ENCODE measurements around the gene SPAG8. TPM values are rescaled to one million over a fixed set of nuclear protein-coding genes. Genes with fewer than 3 reads are reported as not detected.

The SPAG8 gene
- total RNA-seq, 2 experiments from 2014 or later = 1.8 to 2.5 TPM

- Mint-ChIP-seq H3K27me3 (no peaks in the 10 kb centered on the region), H3K4me3 (no peak overlapping the region), H3K36me3 (ENCODE audit: low read depth) (no peaks in the 10 kb centered on the region), H3K9me3 (no peaks in the 10 kb centered on the region), H3K4me1 (peaks cover 26% of the 10 kb centered on the region), H3K27ac (peak overlapping the region; percentile 32)
- POLR2A ChIA-PET = no interaction called here
- CTCF ChIA-PET = no interaction called here
- DNase-seq = no peak
Measured at GRCh38 chr9:35793461-35793860, 18.6 kb downstream of the SPAG8 start.

DNA sequence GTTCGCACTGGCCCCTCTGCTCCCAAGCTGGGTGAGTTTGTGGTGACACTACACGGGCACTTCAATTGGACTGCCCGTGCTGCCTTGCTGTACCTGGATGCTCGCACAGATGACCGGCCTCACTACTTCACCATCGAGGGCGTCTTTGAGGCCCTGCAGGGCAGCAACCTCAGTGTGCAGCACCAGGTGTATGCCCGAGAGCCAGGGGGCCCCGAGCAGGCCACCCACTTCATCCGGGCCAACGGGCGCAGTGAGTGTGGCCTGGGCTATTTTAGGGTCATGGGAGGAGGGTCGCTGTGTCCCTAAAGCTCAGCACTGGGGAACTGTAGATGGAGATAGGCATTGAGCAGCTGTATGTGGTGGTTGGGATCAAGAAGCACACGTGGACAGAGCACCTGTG, 19.2 kb downstream of the SPAG8 start:
- no peak for DNase-seq
- peaks cover 23% of the 10 kb centered on the region for H3K4me1 Mint-ChIP-seq
- H3K4me3 Mint-ChIP-seq = no peak overlapping the region
- POLR2A ChIA-PET = interaction anchor here (0.6 kb wide), 1 partner anchor 98 kb away, joined by 3 read pairs; no protein-coding TSS in a partner anchor
- H3K9me3 Mint-ChIP-seq = no peaks in the 10 kb centered on the region
- no peaks in the 10 kb centered on the region for H3K27me3 Mint-ChIP-seq
- H3K27ac Mint-ChIP-seq = no peak overlapping the region
- no peaks in the 10 kb centered on the region for H3K36me3 Mint-ChIP-seq (ENCODE audit: low read depth)
- CTCF ChIA-PET = interaction anchor here (1.7 kb wide), 1 partner anchor 21 kb away, joined by 5 read pairs; the partner anchor contains the start of gene HINT2

- ChIA-PET CTCF (interaction anchor here (1.7 kb wide), 1 partner anchor 22 kb away, joined by 5 read pairs; the partner anchor contains the start of gene HINT2), POLR2A (interaction anchor here (0.6 kb wide), 1 partner anchor 97 kb away, joined by 3 read pairs; no protein-coding TSS in a partner anchor)
- no peaks in the 10 kb centered on the region for H3K9me3 Mint-ChIP-seq
- no peak overlapping the region for H3K4me3 Mint-ChIP-seq
- no peak for DNase-seq
- peaks cover 20% of the 10 kb centered on the region for H3K4me1 Mint-ChIP-seq
- H3K27ac Mint-ChIP-seq = no peak overlapping the region
- H3K36me3 Mint-ChIP-seq (ENCODE audit: low read depth) = no peaks in the 10 kb centered on the region
- no peaks in the 10 kb centered on the region for H3K27me3 Mint-ChIP-seq
Measured at GRCh38 chr9:35792024-35792813, 19.8 kb downstream of the SPAG8 start.

DNA sequence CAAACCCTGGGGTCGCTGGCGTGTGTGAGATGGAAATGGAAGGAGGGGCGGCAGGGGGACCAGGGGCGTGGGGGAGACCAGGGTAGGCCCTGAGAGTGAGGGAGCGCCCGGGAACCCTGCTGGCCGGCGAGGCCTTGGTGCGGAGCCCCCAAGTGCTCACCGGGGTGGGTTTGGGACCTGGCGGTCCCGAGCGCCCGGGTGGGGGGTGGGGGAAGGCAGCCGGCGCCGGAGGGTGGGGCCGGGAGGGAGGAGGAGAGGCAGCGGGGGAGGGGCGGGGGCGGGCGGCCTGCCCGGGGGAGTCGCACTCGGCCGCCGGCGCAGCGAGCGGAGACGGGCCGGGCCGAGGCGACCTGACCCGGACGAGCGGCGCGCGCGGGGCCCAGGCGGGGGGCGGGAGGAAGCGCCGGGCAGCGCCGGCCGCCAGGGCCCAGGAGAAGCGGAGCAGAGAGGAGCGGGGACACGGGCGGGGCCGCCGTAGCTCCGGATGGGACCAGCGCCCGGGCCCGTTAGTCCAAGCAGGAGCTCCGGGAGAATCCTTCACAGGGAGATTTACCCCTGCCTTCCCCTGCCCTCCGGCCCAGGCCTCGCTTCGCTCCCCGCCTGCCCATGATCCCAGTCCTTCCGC, 20.7 kb downstream of the SPAG8 start, which contains the start of gene NPR2:
NPR2 (plus strand) TSS at position 295 of the 625 bp plus-strand sequence. CDS start 818 bp downstream, outside the sequence.
- CTCF ChIA-PET = interaction anchor here (1.7 kb wide), 1 partner anchor 23 kb away, joined by 5 read pairs; the partner anchor contains the start of gene HINT2
- H3K36me3 Mint-ChIP-seq (ENCODE audit: low read depth) = no peaks in the 10 kb centered on the region
- POLR2A ChIA-PET = no interaction called here
- no peak within 1 kb of the TSS for H3K27ac Mint-ChIP-seq
- peaks cover 16% of the 10 kb centered on the region for H3K4me1 Mint-ChIP-seq
- H3K27me3 Mint-ChIP-seq = no peaks in the 10 kb centered on the region
- H3K9me3 Mint-ChIP-seq = no peaks in the 10 kb centered on the region
- H3K4me3 Mint-ChIP-seq = no peak within 1 kb of the TSS
- DNase-seq = no peak

DNA sequence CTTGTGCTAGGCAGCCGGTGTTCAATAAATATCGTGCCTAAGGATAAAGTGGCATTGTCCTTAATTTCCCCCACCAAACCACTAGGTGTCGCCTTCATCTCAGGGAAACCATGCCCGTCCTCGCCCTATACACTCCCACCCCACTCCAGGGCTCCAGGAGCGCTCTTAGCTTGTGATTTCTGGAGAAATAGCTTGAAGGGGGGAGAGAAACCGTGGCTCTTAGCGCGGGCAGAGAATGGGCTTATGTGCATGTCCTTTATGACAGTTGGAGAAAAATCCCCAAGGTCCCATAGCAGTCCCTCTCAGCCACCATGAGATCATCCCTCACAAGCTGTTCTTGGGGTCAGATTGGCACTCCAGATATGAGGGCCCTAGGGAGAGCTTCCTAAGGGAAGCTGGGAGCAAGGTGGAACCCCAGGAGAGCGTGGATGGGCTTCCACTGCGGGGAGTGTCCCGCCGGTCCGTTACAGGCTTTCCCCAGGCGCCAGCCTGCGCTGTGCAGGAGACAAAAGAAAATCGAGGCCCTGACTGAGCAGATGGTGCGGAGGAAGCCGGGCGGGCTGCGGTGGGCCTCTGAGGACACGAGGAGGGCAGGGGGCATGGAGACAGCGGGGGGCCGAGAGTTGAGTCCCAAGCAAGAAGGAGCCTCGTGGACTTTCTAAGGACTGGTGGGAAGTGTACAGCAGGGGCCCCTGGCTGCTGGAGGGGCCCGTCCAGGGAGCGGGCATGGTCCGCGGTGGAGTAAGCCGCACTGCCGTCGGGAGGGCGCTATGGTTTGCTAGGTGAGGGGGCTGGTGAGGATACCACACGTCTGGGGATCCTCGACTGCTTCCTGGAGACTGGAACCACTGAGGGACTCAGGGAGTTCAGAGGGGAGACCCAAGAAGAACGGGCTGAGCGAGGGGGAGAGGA, 21.4 kb downstream of the SPAG8 start:
- peaks cover 16% of the 10 kb centered on the region for H3K4me1 Mint-ChIP-seq
- DNase-seq = peak; percentile 75
- no peaks in the 10 kb centered on the region for H3K9me3 Mint-ChIP-seq
- no peak overlapping the region for H3K4me3 Mint-ChIP-seq
- H3K27me3 Mint-ChIP-seq = no peaks in the 10 kb centered on the region
- CTCF ChIA-PET = interaction anchor here (0.5 to 1.9 kb wide), 25 partner anchors 9 to 1787 kb away, joined by 3 to 10 read pairs (median 4); partner anchors contain the start of genes ARHGEF39, GBA2, RGP1 and SPAG8
- H3K36me3 Mint-ChIP-seq (ENCODE audit: low read depth) = no peaks in the 10 kb centered on the region
- POLR2A ChIA-PET = no interaction called here
- H3K27ac Mint-ChIP-seq = no peak overlapping the region

- Mint-ChIP-seq H3K9me3 (no peaks in the 10 kb centered on the region), H3K36me3 (ENCODE audit: low read depth) (no peaks in the 10 kb centered on the region), H3K27me3 (no peaks in the 10 kb centered on the region), H3K4me3 (no peak overlapping the region), H3K27ac (no peak overlapping the region), H3K4me1 (peaks cover 13% of the 10 kb centered on the region)
- DNase-seq = no peak
- CTCF ChIA-PET = interaction anchor here (0.6 to 1.9 kb wide), 22 partner anchors 8 to 1787 kb away, joined by 3 to 10 read pairs (median 4); partner anchors contain the start of genes ARHGEF39 and SPAG8
- POLR2A ChIA-PET = no interaction called here
Measured at GRCh38 chr9:35790025-35790384, 22.1 kb downstream of the SPAG8 start.

GRCh38 chr9:35789541-35789940, 22.5 kb downstream of the SPAG8 start:
- Mint-ChIP-seq H3K9me3 (no peaks in the 10 kb centered on the region), H3K36me3 (ENCODE audit: low read depth) (no peaks in the 10 kb centered on the region), H3K27ac (no peak overlapping the region), H3K4me3 (no peak overlapping the region), H3K4me1 (peaks cover 12% of the 10 kb centered on the region), H3K27me3 (no peaks in the 10 kb centered on the region)
- ChIA-PET POLR2A (no interaction called here), CTCF (interaction anchor here (0.8 to 1.9 kb wide), 20 partner anchors 7 to 176 kb away, joined by 3 to 10 read pairs (median 4); partner anchors contain the start of genes FAM221B, SPAG8 and TMEM8B)
- DNase-seq = no peak

DNA sequence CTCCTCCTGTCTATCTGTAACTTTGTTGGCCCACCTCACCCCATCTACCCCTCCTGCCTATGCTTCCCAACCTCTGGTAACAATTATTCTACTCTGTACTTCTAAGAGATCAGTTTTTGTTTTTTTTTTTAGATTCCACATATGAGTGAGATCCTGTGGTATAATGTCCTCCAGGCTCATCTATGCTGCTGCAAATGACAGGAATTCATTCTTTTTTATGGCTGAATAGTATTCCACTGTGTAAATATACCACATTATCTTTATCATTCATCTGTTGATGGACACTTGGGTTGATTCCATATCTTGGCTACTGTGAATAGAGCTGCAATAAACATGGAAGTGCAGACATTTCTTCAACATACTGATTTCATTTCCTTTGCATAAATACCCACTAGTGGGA, 28.6 kb downstream of the SPAG8 start:
- ChIA-PET POLR2A (no interaction called here), CTCF (interaction anchor here (0.6 kb wide), 1 partner anchor 1046 kb away, joined by 3 read pairs; no protein-coding TSS in a partner anchor)
- H3K27me3 Mint-ChIP-seq = no peaks in the 10 kb centered on the region
- H3K9me3 Mint-ChIP-seq = no peaks in the 10 kb centered on the region
- no peaks in the 10 kb centered on the region for H3K4me1 Mint-ChIP-seq
- H3K36me3 Mint-ChIP-seq (ENCODE audit: low read depth) = peaks cover 10% of the 10 kb centered on the region
- H3K4me3 Mint-ChIP-seq = no peak overlapping the region
- H3K27ac Mint-ChIP-seq = no peak overlapping the region
- no peak for DNase-seq

DNA sequence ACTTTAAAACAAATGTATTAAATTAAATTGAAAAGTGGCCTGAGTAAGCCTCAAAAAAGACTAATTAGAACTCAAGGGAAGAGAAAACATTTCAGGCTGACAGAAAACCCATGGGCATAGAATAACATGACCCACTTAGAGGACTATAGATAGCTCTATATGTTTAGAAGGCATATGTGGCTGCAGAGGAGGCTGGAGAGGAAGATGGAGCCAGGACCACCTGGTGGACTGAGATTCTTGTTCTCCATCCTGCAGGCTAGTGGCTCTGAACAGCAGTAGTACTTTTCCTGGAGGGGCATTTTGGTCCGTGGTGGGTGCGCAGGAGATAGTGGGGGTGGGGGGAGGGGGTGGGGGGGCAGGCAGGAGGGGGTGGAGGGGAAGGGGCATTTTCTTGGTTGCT, 31.0 kb downstream of the SPAG8 start:
- Mint-ChIP-seq H3K4me1 (no peaks in the 10 kb centered on the region), H3K27me3 (no peaks in the 10 kb centered on the region), H3K36me3 (ENCODE audit: low read depth) (peaks cover 12% of the 10 kb centered on the region), H3K4me3 (no peak overlapping the region), H3K9me3 (no peaks in the 10 kb centered on the region), H3K27ac (no peak overlapping the region)
- no peak for DNase-seq
- ChIA-PET CTCF (interaction anchor here (0.6 kb wide), 1 partner anchor 18 kb away, joined by 3 read pairs; no protein-coding TSS in a partner anchor), POLR2A (no interaction called here)

DNA sequence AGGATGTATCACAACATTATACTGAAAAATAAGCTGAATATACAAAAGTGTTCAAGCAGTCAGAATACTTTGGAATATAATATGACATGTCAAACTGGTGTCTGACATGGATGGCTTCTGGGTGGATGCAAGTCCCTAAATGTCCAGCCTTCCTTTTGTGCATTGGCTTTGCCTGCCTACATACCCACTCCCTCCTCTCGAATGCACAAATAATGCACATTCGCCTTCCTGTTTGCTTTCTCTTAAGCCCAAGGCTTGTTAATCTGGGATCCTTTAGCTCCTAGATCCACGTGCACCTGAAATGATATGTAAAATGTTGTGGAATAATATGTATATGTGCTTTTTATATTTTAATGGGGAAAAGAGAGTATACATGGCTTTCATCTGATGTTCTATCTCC, 33.6 kb downstream of the SPAG8 start:
- CTCF ChIA-PET = interaction anchor here (1.4 to 1.6 kb wide), 3 partner anchors 12 to 29 kb away, joined by 3 to 6 read pairs (median 3); no protein-coding TSS in a partner anchor

DNA sequence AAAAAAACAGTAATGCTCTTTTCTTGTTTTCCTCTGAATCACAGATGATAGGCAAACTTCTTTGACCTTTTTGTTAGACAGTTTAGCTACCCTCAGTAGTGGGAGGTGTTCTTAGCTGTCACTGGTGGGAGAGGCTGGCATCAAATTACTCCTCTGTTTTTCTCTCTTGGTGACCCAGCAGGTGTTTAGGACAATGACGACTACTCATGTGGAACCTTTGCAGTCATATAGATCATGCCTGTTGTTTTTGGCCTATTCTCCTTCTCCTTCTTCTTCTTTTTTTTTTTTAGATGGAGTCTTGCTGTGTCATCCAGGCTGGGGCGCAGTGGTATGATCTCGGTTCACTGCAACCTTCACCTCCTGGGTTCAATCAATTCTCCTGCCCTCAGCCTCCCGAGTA, 36.0 kb downstream of the SPAG8 start:
- H3K36me3 Mint-ChIP-seq (ENCODE audit: low read depth) = peaks cover 2% of the 10 kb centered on the region
- DNase-seq = no peak
- no peaks in the 10 kb centered on the region for H3K27me3 Mint-ChIP-seq
- no peaks in the 10 kb centered on the region for H3K9me3 Mint-ChIP-seq
- no peak overlapping the region for H3K4me3 Mint-ChIP-seq
- ChIA-PET CTCF (interaction anchor here (1.3 to 1.6 kb wide), 3 partner anchors 10 to 223 kb away, joined by 3 to 5 read pairs (median 5); no protein-coding TSS in a partner anchor), POLR2A (no interaction called here)
- H3K27ac Mint-ChIP-seq = no peak overlapping the region
- peaks cover 3% of the 10 kb centered on the region for H3K4me1 Mint-ChIP-seq

More for the DNA sequence above, 33.6 kb downstream of the SPAG8 start:
- no peak overlapping the region for H3K4me3 Mint-ChIP-seq
- POLR2A ChIA-PET = no interaction called here
- no peaks in the 10 kb centered on the region for H3K27me3 Mint-ChIP-seq
- no peak for DNase-seq
- H3K9me3 Mint-ChIP-seq = no peaks in the 10 kb centered on the region
- no peak overlapping the region for H3K27ac Mint-ChIP-seq
- H3K4me1 Mint-ChIP-seq = peaks cover 3% of the 10 kb centered on the region
- H3K36me3 Mint-ChIP-seq (ENCODE audit: low read depth) = peaks cover 6% of the 10 kb centered on the region
